Activated CD8-positive, alpha-beta memory T cell treated with anti-CD3 and anti-CD28 coated beads for 1 hour (primary cell): ENCODE measurements around the gene NETO1.

Source experiments
- DNase-seq, 2 donors: peaks; one replicate each; pipeline ENCODE4 v3.0.0-alpha.2; 2020; ENCODE audit warnings: low read depth in 1 of 2; ENCODE audit errors: extremely low read depth in 1 of 2

The NETO1 gene

GRCh38 chr18:72738136-72738535 is 129.7 kb downstream of the NETO1 start:
- no peak for DNase-seq

- no peak for DNase-seq
Measured at GRCh38 chr18:72727776-72728175, 140.0 kb downstream of the NETO1 start.

DNA sequence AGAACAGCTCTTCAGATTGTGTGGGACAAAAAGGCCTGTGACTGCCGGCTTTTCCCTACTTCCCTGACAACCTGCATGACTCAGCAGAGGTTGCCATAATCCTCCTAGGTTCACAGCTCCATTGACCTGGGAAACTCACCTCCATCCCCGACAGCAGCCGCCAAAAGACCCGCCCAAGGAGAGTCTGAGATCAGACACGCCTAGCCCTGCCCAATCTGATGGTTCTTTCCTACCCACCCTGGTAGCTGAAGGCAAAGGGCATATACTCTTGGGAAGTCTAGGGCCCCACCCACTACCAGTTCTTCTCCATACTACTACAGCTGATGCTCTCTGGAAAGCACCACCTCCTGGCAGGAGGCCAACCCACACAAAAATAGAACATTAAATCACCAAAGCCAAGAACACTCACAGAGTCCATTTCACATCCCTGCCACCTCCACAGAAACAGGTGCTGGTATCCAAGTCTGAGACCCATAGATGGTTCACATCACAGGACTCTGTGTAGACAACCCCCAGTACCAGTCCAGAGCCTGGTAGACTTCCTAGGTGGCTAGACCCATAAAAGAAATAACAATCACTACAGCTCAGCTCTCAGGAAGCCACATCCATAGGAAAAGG is 140.6 kb downstream of the NETO1 start:
- no peak for DNase-seq

GRCh38 chr18:72726201-72726600 is 141.6 kb downstream of the NETO1 start:
- DNase-seq, result no peak

GRCh38 chr18:72721330-72721729 is 146.5 kb downstream of the NETO1 start:
- DNase-seq, result no peak

- DNase-seq, result no peak
Measured at GRCh38 chr18:72720116-72720515, 147.7 kb downstream of the NETO1 start.

DNA sequence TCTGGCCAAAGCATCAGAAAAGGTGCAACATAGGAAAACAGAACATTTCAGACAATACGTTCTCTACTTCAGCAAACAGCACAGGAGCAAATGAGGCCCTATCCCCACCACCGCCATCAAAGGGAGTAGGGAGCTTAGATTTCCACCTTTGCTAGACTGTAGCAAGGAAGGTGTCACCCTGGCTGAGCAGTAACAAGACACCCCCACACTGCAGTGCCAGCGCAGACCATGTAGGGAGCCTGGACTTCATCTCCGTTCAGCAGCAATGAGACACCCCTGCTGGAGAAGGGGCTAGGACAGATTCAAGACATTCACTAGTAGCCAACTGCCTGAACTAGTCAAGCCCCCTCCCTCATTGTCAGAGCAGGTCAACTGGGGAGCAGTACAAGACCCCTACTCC is 163.6 kb downstream of the NETO1 start:
- DNase-seq, result no peak

DNA sequence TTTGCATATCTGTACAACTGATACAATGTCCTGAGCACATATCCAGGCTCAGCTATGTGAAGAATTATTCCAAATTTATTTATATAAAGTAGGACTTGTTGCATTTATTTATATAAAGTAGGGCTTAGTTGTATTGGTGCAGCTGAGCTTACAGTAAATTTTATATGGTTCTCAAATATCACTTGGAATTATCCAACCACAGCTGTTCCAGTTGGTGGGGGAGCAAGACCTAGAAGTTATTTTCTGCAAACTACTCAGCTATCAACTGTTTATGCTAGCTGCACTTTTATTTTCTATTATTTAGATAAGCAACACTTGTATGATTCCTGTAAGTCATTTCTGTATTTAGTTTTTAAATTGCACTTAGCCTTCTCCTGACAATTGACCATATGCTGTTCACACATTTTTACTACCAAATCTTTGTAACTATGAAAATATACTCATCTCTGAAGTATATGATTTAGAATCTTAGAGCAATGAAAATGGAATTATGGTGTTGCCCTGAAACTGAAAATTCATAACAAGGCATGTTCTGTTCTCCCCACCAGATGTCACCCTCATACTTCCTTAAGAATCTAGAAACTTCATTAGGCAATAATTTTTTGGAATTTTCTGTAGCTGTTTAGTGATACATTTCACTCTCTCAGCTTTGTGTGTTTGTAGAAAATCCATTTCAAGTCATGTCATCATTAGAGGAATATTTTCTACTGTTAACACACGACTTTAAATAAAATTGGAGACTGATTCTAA is 166.7 kb downstream of the NETO1 start:
- DNase-seq, result no peak

DNA sequence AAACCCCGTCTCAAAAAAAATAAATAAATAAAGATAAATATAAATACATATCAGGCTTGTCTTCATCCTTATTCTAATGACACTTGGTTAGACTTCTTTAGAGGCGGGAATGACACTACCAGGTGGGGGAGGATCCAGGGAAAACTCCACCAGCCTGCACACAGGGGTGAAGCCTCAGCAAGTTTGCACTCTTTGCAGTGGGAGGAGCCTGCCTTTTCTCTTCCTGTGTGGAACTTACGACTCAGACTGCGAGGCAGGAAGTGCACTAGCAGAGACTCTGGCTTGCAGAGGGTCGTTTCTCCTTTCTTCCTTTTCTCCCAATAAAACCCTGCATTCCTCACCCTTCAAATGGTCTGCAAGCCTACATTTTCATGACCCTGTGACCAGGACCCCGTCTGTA is 170.1 kb downstream of the NETO1 start:
- DNase-seq, result no peak

- DNase-seq, result no peak
Measured at GRCh38 chr18:72692595-72692994, 175.2 kb downstream of the NETO1 start.
